Activated CD4-positive, alpha-beta T cell treated with anti-CD3 and anti-CD28 coated beads for 48 hours (primary cell): Measurements from ENCODE around the gene CBLN3.
A peak's percentile ranks its signal among the peaks of the same experiment; 100 is the strongest.

Source experiments
- DNase-seq: peaks from one replicate; pipeline ENCODE4 v3.0.0-alpha.2; 2020

Gene CBLN3

GRCh38 chr14:24438223-24439097 lies 9.0 kb upstream of the CBLN3 start:
- no peak for DNase-seq

- no peak for DNase-seq
Measured at GRCh38 chr14:24437736-24438067, 8.2 kb upstream of the CBLN3 start.

GRCh38 chr14:24437020-24437735 lies 7.7 kb upstream of the CBLN3 start:
- no peak for DNase-seq

GRCh38 chr14:24436355-24437019 lies 7.0 kb upstream of the CBLN3 start:
- peak; percentile 42 for DNase-seq

GRCh38 chr14:24435998-24436354 lies 6.5 kb upstream of the CBLN3 start:
- DNase-seq = no peak

- DNase-seq = no peak
Measured at GRCh38 chr14:24435192-24435810, 5.8 kb upstream of the CBLN3 start.

- DNase-seq = no peak
Measured at GRCh38 chr14:24434676-24435075, 5.2 kb upstream of the CBLN3 start.

GRCh38 chr14:24434036-24434435 lies 4.6 kb upstream of the CBLN3 start:
- DNase-seq = no peak

- no peak for DNase-seq
Measured at GRCh38 chr14:24432259-24433131, 3.0 kb upstream of the CBLN3 start.

- peak; percentile 96 for DNase-seq
Measured at GRCh38 chr14:24431569-24432258, 2.2 kb upstream of the CBLN3 start.

- DNase-seq = peak; percentile 85
Measured at GRCh38 chr14:24430682-24431568, 1.5 kb upstream of the CBLN3 start.

GRCh38 chr14:24430143-24430681 lies 744 bp upstream of the CBLN3 start:
- DNase-seq = peak; percentile 66

- DNase-seq = no peak
Measured at GRCh38 chr14:24428628-24429394, 657 bp downstream of the CBLN3 start.

- DNase-seq = no peak
Measured at GRCh38 chr14:24427537-24428508, 1.6 kb downstream of the CBLN3 start.

GRCh38 chr14:24426912-24427536 lies 2.4 kb downstream of the CBLN3 start:
- DNase-seq = no peak

GRCh38 chr14:24426150-24426911 lies 3.1 kb downstream of the CBLN3 start:
- no peak for DNase-seq

GRCh38 chr14:24425704-24426103 lies 3.8 kb downstream of the CBLN3 start:
- DNase-seq = no peak
